ENCODE measurements around the gene SORBS2. TPM values are rescaled to one million over a fixed set of nuclear protein-coding genes. Genes with fewer than 3 reads are reported as not detected.

Gene SORBS2
- total RNA-seq, 1 donor from 2014 or later: 43.2 TPM

- no peak overlapping the region for H3K27ac Mint-ChIP-seq
Observed at GRCh38 chr4:185683222-185683621, 128.8 kb downstream of the SORBS2 start.

GRCh38 chr4:185682236-185682635 is 129.8 kb downstream of the SORBS2 start:
- Mint-ChIP-seq H3K4me3 (no peak overlapping the region), H3K36me3 (peaks cover 2% of the 10 kb centered on the region), H3K27me3 (peaks cover 3% of the 10 kb centered on the region), H3K4me1 (ENCODE audit: unreplicated experiment) (no peaks in the 10 kb centered on the region), H3K9me3 (no peaks in the 10 kb centered on the region), H3K27ac (no peak overlapping the region)
- DNase-seq (ENCODE audit: extremely low spot score, unreplicated experiment): no peak
- no peak for TF ChIP-seq CTCF (conservative IDR thresholded peaks at IDR 0.05)

More at GRCh38 chr4:185683222-185683621, 128.8 kb downstream of the SORBS2 start:
- Mint-ChIP-seq H3K9me3 (no peaks in the 10 kb centered on the region), H3K4me3 (no peak overlapping the region), H3K36me3 (no peaks in the 10 kb centered on the region), H3K27me3 (peaks cover 3% of the 10 kb centered on the region), H3K4me1 (ENCODE audit: unreplicated experiment) (no peaks in the 10 kb centered on the region)
- DNase-seq (ENCODE audit: extremely low spot score, unreplicated experiment): no peak
- TF ChIP-seq CTCF (conservative IDR thresholded peaks at IDR 0.05): no peak

GRCh38 chr4:185681604-185682003 is 130.4 kb downstream of the SORBS2 start:
- Mint-ChIP-seq H3K9me3 (no peaks in the 10 kb centered on the region), H3K27ac (no peak overlapping the region), H3K36me3 (peaks cover 3% of the 10 kb centered on the region), H3K4me1 (ENCODE audit: unreplicated experiment) (no peaks in the 10 kb centered on the region), H3K4me3 (no peak overlapping the region), H3K27me3 (peaks cover 3% of the 10 kb centered on the region)
- no peak for DNase-seq (ENCODE audit: extremely low spot score, unreplicated experiment)
- TF ChIP-seq CTCF (conservative IDR thresholded peaks at IDR 0.05): no peak

GRCh38 chr4:185680617-185681016 is 131.4 kb downstream of the SORBS2 start:
- Mint-ChIP-seq H3K36me3 (peaks cover 3% of the 10 kb centered on the region), H3K27me3 (peaks cover 3% of the 10 kb centered on the region), H3K27ac (no peak overlapping the region), H3K9me3 (no peaks in the 10 kb centered on the region), H3K4me1 (ENCODE audit: unreplicated experiment) (no peaks in the 10 kb centered on the region), H3K4me3 (no peak overlapping the region)
- DNase-seq (ENCODE audit: extremely low spot score, unreplicated experiment): no peak
- TF ChIP-seq CTCF (conservative IDR thresholded peaks at IDR 0.05): no peak

GRCh38 chr4:185679523-185679922 is 132.5 kb downstream of the SORBS2 start:
- Mint-ChIP-seq H3K4me3 (no peak overlapping the region), H3K27me3 (peaks cover 3% of the 10 kb centered on the region), H3K36me3 (peaks cover 3% of the 10 kb centered on the region), H3K4me1 (ENCODE audit: unreplicated experiment) (no peaks in the 10 kb centered on the region), H3K27ac (no peak overlapping the region), H3K9me3 (no peaks in the 10 kb centered on the region)
- no peak for TF ChIP-seq CTCF (conservative IDR thresholded peaks at IDR 0.05)
- DNase-seq (ENCODE audit: extremely low spot score, unreplicated experiment): no peak

Data from type B pancreatic cell (in vitro differentiated cells).